Kidney glomerular epithelial cell (primary cell): ENCODE data around the gene SEMA3G.

Experiments
- DNase-seq: peaks from one replicate; lab custom pipeline; 2025; lab: John Stamatoyannopoulos, UW

SEMA3G gene

DNA sequence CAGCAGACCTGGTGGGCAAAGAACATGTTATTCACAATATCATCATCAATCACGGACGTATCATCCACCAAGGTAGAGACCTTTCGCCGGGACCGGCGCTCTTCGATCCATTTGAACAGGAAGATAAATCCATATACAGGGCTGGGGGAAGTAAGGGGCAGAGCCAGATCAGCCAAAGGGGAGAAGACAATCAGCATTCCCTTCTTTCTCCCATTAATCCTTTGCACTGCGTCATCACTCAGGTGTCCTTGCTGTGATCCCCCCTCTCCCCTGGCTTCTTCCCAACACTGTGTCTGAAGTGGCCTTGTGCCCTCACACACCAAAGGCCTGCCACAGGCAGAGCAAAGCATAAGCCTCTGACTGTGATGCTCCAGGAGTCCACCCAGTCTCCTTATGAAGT lies 36.4 kb downstream of the SEMA3G start:
- DNase-seq: no peak

DNA sequence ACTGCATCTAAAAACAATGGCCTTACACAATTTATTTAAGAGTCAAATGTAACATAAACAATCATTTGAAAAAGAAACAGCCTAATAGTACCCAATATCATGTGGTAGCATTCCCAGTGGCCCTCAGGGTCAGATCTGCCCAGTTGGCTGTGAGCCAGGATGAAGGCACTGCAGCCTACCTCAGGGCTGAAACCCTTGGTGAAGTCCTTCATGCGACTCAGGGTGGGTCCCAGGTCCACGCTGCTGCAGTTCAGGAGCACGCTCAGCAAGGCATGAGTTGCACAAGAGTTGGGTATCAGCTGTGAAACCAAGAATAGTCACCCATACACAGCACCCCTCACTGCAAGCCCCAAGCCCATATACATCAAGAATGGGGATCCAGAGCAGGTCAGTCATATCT lies 37.1 kb downstream of the SEMA3G start:
- no peak for DNase-seq

GRCh38 chr3:52406791-52407510 lies 38.0 kb downstream of the SEMA3G start:
- no peak for DNase-seq

GRCh38 chr3:52406231-52406661 lies 38.7 kb downstream of the SEMA3G start:
- DNase-seq: no peak

GRCh38 chr3:52405601-52406110 lies 39.2 kb downstream of the SEMA3G start:
- DNase-seq: no peak

GRCh38 chr3:52405066-52405465 lies 39.8 kb downstream of the SEMA3G start:
- DNase-seq: no peak

DNA sequence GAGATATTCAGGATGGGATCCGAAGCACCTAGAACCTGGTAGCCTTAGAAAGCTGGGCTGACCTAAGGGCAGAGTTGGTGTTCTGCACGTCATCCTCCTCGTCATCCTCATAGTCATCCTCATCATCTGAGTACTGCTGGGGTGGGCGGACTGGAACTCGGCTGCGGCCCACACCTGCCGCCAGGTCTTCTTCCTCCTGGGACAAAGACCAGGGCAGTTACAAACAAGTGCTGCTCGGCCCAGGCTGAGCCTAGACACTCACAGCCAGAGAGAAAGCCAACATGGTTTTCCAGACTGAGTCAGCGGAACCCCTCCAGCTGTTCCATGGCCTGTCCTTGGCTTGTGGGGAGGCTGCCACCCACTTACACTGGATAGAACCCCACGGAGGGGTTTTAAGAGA lies 40.5 kb downstream of the SEMA3G start:
- DNase-seq: no peak

GRCh38 chr3:52403955-52404354 lies 40.9 kb downstream of the SEMA3G start:
- DNase-seq: no peak

- no peak for DNase-seq
Observed at GRCh38 chr3:52403271-52403841, 41.5 kb downstream of the SEMA3G start.

DNA sequence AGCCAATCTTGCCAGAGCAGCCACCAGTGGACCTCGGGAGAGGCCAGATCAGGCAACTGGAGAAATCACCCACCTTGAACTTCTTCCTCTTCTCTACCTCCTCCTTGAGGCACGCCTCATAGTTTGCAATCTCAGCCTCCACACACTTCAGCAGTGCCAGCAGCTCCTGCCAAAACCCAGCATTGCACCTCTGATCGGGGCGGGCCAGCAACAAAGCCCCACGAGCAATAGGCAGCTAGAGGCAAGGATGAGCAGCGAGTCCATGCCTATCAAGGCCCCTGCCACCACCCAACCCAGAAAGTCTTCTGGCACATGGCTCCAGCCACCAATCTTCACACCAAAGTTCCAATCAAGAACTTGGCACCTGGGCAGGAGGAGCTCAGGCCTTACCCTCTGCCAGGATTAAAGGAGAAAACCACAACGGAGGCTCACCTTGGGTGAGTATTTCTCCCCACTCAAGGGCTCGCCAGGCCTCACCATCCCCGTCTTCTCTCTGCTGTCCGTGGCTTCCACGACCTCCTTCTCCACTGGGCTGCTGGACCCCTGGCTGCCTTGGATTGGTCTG lies 42.1 kb downstream of the SEMA3G start:
- no peak for DNase-seq

GRCh38 chr3:52402101-52402521 lies 42.8 kb downstream of the SEMA3G start:
- no peak for DNase-seq

- no peak for DNase-seq
Observed at GRCh38 chr3:52401551-52401950, 43.4 kb downstream of the SEMA3G start.

GRCh38 chr3:52401021-52401420 lies 43.9 kb downstream of the SEMA3G start:
- no peak for DNase-seq

DNA sequence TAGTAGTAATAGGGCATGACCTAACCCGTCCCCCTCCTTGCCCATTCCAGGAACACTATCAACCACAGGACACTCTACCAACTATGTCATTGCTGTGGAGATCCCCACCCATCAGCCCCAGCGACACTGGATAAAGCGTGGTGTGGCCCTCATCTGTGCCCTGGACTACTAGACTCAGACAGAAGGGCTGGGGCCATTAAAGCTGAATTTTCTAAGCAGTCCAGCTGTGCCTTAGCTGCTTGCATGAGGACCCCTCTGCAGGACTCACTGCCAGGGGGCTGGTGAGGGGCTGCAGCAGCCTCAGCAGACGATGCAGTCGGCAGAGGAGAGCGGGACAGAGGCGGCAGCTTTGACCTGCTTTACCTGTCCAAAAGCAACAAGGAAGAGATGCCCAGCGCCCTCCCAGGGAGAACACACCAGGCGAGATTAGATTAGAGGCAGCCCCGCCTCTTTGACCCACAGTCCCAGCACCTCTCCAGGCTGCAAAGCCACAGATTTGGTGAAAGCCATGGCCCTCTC lies 44.6 kb downstream of the SEMA3G start:
- DNase-seq: no peak

DNA sequence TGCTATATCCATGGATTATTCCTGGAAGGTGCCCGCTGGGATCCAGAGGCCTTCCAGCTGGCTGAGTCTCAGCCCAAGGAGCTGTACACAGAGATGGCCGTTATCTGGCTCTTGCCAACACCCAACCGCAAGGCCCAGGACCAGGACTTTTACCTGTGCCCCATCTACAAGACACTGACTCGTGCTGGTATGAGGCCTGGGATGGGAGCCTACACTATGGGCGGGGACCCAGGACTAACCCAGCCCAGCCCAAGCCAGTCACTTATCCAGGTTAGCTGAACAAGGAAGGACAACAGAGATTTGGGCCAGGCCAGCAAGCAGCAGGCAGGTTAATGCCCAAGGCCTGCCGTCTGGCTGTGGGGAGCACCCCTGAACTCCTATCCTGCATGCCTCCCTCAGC lies 45.3 kb downstream of the SEMA3G start:
- no peak for DNase-seq

GRCh38 chr3:52399131-52399530 lies 45.8 kb downstream of the SEMA3G start:
- DNase-seq: no peak

DNA sequence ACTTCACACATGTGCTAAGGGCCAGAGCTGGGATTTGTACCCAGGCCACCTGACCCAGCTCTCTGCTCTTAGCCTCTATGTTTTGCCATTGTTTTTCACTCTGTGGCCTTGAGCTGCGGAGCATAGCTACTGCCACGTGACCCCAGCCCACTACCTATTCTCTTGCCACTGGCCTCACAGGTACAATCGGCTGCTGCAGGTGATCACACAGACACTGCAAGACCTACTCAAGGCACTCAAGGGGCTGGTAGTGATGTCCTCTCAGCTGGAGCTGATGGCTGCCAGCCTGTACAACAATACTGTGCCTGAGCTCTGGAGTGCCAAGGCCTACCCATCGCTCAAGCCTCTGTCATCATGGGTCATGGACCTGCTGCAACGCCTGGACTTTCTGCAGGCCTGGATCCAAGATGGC lies 46.2 kb downstream of the SEMA3G start:
- no peak for DNase-seq

GRCh38 chr3:52397676-52398399 lies 47.1 kb downstream of the SEMA3G start:
- no peak for DNase-seq

- no peak for DNase-seq
Observed at GRCh38 chr3:52396907-52397591, 47.9 kb downstream of the SEMA3G start.

- DNase-seq: no peak
Observed at GRCh38 chr3:52396011-52396906, 48.6 kb downstream of the SEMA3G start.

DNA sequence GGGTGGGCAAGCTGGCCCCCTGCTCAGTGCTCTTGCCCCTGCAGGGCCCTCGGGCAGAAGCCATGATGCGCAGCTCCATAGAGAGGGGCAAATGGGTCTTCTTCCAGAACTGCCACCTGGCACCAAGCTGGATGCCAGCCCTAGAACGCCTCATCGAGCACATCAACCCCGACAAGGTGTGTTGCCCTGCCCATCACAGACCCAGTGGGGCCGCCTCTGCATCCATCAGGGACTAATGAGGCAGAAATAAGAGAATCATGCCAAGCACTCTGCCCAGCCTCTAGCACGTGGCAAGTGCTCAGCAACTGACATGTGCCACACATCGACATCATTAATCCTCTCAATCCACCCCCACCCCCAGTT lies 49.4 kb downstream of the SEMA3G start:
- DNase-seq: no peak
